Caki2 (cell line): ENCODE data around the gene ANKRD11. TPM values are rescaled to one million over a fixed set of nuclear protein-coding genes. Genes with fewer than 3 reads are reported as not detected.
"Not testable (repeated sequence)": the region's sequence is repeated elsewhere in the genome, so short reads cannot be mapped to it uniquely, and the experiment has no call there.

Experiments
- DNase-seq: peaks from one replicate; pipeline ENCODE4 v3.0.0-alpha.2; 2015; ENCODE audit warnings: low read depth
- in situ Hi-C: cut with HindIII; loops from 2 replicates; pipeline ENCODE4 v1.10.0; 2016; ENCODE audit warnings: low sequenced_read_pairs, low pct_unique_long_range_greater_than_20kb, mixed read lengths
- total RNA-seq: library from RNA; depleted of rRNA; stranded (reverse); fragments of >200 nt; shearing (Covaris generic); gene quantifications from 2 replicates; pipeline ENCODE4 v1.2.3, GENCODE V29; 2014; ENCODE audit warnings: low replicate concordance

ANKRD11 gene
- total RNA-seq, 1 experiment from 2014 or later, result 56.3 TPM

DNA sequence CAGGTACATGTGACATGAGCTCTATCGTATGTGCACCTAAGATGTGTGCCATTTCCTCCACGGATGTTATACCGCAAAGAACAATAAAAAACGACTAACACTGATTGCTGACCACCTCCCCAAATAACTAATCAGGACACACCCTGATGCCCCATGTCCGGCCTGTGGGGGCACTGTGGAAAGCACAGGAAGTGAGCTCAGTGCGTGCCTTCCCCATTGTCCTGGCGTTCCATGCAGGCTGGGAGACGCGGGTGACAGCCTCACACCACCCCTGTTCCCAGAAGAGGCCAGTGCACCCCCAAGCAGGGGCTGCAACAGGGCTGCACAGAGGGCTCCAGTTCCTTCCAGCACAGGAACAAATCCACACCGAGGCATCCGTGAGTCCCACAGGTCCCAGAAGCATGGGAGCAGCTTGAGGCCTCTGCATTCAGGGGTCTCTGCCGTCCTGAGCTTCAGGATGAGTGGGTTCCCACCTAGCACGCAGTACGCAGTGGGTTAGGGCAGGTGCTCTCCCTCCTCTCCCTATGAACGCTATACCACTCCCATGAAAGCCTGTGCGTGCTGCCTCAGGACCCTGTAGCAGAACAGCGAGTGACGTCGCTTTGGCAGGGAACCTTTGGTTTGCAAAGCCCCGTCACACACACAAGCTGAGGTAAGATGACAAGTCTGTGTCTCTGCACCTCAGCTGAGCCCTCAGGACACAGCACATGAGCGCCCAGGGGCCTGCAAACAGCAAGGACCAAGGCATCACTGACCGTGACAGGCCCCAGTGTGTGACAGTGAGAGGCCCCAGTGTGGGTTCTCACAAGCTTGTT, 155.2 kb downstream of the ANKRD11 start:
- in situ Hi-C loops, result no loop called here

DNA sequence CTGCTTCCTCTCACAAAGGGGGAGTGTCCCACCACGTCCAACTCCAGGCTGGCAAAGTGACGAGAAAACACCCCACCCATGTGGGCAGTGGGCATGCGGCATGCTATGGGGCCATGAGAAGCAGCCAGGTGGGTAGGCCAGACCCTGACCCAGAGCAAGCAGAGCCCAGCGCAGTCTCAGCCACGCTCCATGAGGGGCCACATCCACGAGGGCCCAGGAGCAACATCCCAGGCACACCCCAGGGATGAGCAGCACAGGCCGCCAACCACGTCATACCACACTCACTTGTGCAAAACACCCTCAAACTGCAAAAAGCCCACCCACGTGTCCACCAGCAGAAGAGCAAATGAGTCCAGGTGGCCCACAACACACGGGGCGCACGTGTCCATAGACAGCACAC, 155.9 kb downstream of the ANKRD11 start:
- in situ Hi-C loops, result no loop called here
- no peak for DNase-seq

More for the DNA sequence above, 155.2 kb downstream of the ANKRD11 start:
- DNase-seq, result no peak

DNA sequence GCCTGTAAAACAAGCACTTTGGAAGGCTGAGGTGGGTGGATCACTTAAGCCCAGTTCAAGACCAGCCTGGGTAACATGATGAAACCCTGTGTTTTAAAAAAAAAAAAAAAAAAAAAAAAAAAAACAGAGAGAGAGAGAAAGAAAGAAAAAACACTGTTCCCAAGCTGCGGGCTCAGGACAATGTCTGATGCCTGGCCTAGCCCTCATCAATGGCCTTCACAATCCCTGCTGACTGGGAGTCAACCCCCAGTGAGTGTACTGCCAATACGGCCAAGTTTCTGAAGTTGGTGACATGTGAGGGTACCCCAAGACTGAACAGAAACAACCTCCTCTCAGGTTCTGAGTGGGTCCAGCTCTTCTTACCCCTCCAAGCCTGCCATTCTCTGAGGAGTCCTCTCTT, 156.3 kb downstream of the ANKRD11 start:
- no peak for DNase-seq
- in situ Hi-C loops, result no loop called here

DNA sequence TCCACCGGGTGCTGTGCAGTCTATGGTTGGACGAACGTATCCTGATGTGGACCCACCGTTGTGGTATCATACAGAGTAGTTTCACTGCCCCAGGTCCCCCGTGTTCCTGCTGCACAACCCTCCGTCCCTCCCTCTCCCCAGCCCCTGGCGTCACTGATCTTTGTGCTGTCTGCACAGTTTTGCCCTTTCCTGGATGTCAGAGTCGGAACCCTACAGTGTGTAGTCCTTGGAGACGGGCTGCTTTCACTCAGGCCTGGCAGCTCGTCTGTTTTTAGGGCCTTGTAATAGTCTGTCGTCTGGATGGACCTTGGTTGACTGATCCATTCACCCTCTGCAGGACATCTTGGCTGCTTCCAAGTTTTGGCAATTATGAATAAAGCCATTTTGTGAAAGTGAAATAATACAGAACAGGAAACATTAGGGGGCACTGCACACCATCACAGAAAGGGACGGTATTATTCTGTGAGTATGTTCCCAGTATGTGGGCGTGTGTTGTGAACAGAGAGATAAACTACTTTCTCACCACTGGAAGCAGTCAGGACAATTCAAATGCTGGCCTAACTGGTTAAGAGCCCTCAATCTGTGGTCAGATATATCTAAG, 156.9 kb downstream of the ANKRD11 start:
- in situ Hi-C loops, result not testable (repeated sequence)

DNA sequence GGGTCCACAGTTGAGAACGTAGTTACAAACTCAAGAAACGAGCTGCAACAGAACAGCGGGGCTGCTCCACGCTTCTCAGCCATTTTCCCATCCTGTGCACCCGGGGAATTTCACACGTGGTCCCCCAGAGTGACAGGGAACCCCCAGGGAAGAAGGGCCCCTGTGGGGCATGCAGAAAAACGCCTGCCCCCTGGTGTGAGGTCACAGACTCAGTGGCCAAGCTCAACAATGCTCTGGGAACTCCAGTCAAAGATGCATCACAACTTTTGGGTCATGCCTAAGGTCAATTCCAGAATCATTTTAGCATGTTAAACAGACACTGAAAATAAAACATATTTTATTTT, 157.5 kb downstream of the ANKRD11 start:
- in situ Hi-C loops, result no loop called here
- DNase-seq, result no peak

More for the DNA sequence above, 156.9 kb downstream of the ANKRD11 start:
- DNase-seq, result peak; percentile 48

DNA sequence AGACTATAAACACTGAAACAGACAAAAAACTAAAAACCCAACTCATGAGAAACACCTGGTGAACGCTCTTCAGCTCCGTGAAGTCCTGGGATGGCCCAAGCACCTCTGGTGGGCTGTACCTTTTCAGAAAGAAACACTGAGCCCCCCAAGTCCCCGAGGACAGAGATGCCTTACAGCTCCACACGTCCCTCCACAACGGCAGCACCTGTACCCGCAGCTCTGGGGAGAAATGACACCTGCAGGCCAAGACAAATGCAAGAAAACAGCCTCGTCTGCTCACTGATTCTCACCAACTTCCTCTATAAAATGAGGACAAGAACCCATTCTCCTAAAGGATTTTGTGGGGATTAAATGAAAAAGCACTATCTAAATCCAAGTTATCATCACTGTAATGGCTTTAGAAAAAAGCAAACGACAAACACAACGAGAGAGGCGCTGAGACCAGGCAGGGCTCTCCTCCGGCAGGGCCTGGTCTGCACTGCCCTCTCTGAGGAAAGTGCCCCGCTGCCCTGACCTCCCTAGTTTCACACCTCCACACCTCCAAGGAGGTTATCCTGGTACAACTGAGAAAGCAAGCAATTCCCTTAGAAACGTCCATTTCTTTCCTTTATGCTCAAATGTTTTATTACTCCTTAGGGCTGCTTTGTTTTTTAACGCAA, 158.0 kb downstream of the ANKRD11 start:
- DNase-seq, result no peak
- in situ Hi-C loops, result no loop called here

DNA sequence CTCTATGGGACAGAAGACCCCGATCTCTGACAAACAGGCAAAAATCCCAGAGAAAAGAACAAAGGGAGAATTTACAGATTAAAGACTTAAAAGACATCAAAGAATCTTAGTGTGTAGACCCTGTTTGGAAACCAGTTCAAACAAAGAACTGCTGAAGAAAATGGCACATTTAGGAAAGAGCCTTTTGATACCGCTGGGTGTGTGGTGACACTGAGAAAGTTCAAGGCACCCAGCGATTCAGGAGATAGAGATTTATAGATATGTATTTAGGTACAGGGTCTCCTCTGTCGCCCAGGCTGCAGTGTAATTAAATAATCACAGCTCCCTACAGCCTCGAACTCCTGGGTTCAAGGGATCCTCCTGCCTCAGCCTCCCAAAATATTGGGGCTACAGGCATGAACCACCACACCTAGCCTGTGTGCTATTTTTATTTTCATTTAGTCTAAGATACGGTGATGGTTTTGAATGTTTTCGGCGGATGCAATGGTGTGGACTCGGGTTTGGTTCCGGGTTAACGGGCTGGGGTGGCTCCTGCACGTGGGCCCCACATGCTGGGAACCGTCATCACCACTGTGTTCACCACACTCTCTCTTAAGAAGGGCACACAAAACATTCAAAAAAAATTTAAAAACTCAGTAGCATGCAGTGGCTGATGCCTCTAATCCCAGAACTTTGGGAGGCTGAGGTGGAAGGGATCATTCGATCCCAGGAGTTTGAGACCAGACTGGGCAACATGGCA, 158.8 kb downstream of the ANKRD11 start:
- in situ Hi-C loops, result no loop called here
- DNase-seq, result no peak

DNA sequence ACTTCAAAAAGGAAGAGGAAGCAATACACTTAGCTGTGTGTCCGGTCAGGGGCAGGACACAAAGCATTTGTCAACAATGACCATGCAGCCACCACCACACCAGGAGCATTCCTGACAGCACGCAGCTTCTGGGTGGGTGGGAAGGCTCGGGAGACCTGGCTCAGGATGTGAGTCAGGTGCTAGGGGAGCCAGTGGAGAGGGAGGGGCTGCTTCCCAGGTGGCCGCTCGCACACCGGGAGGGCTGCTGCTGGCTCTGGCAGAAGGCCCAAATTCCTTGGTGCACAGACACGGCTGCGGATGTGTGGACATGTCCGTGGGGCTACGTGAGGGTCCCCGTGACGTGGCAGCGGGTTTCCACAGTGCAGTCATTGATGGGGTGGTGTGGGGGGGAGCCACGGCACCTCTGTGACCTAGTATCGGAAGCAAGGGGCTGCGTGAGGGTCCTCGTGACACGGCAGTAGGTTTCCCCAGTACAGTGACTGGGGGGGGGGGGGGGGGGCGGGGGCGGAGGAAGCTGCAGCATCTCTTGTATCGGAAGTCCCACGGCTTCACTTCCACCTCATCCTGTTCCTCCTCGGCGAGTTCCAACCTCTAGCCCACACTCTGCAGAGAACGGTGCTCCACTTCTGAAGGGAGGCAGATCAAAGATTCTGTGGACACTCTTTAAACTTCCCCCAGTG, 160.0 kb downstream of the ANKRD11 start:
- in situ Hi-C loops, result no loop called here
- DNase-seq, result peak; percentile 80

DNA sequence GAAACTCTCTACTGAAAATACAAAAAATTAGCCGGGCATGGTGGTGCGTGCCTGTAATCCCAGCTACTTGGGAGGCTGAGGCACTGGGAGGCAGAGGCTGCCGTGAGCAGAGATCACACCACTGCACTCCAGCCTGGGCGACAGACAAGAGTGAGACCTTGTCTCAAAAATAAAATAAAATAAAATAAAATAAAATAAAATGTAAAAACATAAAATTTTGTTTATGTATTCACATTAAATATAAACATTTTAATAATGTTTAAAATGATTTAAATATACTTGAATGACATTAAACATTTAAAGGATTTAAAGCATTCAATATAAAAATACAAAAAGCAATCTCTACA, 160.6 kb downstream of the ANKRD11 start:
- DNase-seq, in situ Hi-C loops: not testable (repeated sequence)

DNA sequence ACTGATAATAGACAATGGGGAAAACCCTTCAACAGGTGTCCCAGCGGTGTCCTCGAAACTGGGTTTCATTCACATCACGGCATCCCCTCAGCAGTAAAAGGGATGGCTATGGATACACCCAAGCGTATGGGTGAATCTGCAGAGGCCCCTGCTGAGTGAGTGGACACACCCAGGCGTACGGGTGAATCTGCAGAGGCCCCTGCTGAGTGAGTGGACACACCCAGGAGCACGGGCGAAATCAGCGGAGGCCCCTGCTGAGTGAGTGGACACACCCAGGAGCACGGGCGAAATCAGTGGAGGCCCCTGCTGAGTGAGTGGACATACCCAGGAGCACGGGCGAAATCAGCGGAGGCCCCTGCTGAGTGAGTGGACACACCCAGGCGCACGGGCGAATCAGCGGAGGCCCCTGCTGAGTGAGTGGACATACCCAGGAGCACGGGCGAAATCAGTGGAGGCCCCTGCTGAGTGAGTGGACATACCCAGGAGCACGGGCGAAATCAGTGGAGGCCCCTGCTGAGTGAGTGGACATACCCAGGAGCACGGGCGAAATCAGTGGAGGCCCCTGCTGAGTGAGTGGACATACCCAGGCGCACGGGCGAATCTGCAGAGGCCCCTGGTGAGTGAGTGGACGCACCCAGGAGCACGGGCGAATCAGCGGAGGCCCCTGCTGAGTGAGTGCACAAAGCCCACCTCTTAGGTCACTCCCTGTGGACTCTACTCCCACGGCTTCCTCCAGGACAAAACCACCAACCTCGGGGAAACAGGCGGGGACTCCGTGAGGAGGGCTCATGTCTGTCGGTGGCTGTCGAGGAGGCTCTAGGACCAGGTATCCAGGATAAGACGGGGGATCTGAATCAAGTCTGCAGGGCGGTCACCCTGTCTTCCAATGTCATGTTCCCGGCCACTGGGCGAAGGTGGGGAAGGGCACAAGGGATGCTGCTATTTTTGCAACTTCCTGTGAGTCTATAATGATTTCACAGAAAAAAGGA, 161.7 kb downstream of the ANKRD11 start:
- in situ Hi-C loops, DNase-seq: not testable (repeated sequence)

DNA sequence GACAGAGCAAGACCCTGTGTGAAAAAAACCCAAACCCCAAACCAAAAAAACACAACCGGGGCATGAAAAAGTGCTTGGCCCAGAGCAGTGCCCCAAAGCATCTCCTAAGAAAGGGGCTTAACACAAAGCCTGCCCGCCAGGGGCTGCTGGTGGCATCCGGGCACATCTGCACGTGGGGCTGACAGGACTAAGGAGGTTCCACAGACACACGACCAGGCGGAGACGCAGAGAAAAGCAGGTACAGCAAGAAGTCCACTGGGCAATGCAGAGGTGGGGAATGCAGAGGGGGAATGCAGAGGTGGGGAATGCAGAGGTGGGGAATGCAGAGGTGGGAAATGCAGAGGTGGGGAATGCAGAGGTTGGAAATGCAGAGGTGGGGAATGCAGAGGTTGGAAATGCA, 163.6 kb downstream of the ANKRD11 start:
- in situ Hi-C loops, result no loop called here

DNA sequence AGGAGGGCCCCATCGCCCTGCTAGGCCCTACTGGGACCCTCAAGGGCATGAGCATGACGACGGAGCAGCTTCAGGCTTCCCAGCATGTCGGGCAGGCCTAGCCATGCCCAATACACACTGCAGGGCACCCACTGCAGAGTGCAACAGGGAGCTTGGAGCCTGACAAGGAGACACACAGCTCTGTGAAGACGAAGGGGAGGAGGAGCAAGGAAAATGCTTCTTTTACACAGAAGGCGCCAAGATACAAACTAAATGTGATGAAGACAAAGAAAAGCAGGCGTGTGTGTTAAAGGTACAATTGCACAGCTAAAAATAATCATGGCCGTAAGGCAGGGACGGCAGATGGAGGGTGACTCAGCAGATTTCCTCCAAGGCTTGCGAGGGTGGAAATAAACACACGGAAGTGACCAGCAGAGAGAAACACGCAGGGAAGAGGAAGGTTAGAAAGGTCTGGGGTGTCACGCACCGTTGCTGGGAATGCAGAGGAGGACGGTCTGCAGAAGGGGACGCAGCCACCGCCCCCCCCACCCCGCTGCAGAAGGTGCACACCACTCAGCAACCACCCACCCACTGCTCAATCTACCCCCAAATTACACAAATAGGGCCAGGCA, 164.4 kb downstream of the ANKRD11 start:
- DNase-seq, result peak; percentile 69
- in situ Hi-C loops, result no loop called here

More for the DNA sequence above, 163.6 kb downstream of the ANKRD11 start:
- DNase-seq, result no peak

DNA sequence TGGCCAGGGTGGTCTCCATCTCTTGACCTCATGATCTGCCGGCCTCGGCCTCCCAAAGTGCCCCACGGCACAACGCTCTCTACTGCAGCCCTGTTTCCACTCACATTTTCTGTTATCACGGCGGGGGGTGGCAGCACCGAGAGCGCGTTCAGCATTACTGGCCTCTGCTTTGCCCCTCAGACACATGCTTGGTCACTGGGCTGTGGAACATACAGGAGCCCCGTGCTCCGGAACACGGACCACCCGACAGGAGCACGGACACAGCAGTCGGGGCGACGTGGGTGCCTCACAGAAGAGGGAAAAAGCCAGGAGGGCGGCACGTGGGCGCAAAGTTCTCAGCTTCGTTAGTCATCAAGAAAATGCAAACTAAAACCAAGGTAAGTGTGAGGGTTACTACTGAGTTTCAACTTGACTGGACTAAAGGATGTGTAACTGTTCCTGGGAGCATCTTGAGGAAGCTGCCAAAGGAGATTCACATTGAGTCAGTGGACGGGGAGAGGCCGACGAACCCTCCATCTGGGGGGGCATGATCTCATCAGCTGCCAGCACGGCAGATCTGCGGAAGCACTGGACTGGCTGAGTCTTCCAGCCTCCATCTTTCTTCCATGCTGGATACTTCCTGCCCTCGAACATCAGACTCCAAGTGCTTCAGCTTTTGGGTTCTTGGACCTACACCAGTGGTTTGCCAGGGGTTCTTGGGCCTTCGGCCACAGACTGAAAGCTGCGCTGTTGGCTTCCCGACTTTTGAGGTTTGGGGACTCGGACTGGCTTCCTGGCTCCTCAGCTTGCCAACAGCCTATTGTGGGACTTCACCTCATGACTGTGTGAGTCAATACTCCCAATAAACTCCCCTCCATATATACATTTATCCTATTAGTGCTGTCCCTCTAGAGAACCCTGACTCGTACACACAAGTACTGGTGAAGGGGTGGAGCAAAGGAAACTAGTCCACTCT, 166.0 kb downstream of the ANKRD11 start:
- DNase-seq, result no peak
- in situ Hi-C loops, result no loop called here

DNA sequence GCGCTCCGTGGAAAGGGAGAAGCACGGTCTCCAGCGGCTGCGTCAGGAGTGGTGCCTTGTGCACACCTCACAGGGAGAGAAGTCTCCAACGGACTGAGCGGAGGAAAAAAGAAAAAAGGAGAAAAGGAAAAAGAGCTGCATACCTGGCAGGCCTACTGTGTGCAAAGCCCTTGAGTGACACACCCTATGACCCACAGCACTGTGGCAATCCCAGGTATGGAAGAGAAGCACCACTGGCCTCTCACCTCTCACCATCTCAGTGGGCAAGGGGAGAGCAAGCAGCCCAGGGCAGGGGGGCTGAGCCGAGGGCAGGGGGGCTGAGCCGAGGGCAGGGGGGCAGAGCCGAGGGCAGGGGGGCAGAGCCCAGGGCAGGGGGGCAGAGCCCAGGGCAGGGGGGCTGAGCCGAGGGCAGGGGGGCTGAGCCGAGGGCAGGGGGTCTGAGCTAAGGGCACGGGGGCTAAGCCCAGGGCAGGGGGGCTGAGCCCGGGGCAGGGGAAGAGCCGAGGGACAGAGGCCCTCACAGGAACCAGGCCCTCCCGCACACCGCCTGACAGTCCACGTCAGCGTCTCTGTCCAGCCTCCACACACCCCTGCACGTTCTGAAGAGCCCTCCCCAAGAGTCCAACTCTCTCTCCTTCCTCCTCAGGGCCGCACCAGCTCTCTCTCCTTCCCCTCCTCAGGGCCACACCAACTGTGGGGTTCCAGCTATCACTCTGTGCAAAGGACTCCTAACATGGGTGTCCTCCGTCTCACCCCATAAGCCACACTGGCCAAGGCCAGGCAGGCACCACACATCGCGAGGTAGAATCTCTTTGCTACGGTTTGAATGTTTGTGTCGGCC, 167.0 kb downstream of the ANKRD11 start:
- no peak for DNase-seq
- in situ Hi-C loops, result no loop called here
